Keratinocyte (primary cell): ENCODE data around the gene IFNE. TPM values are rescaled to one million over a fixed set of nuclear protein-coding genes. Genes with fewer than 3 reads are reported as not detected.

Experiments
- DNase-seq: peaks from one replicate; pipeline ENCODE4 v3.0.0-alpha.2; 2011; ENCODE audit warnings: low read depth, missing footprints, low spot score
- FAIRE-seq: peaks from 2 replicates; lab custom pipeline; 2011; peaks lifted over from hg19 to GRCh38; lab: Jason Lieb, UNC
- H2AFZ ChIP-seq: 2 replicates; pipeline ENCODE4 v1.6.0; 2012; ENCODE audit warnings: low read length, control low read depth, inconsistent platforms; ENCODE audit not compliant: control insufficient read depth
- H3K27ac ChIP-seq: 2 replicates; pipeline ENCODE4 v1.5.1; 2011; ENCODE audit warnings: low read length; ENCODE audit not compliant: control insufficient read depth, insufficient read depth
- H3K27me3 ChIP-seq: 3 replicates; pipeline ENCODE4 v1.6.0; 2011; ENCODE audit warnings: low read length; ENCODE audit not compliant: control insufficient read depth, insufficient read depth; ENCODE audit errors: extremely low read depth
- H3K36me3 ChIP-seq, 2 experiments: 2 replicates in 1 of 2; 3 replicates in 1 of 2; pipeline ENCODE4 v1.5.1; 2011; ENCODE audit warnings: low read length in 2 of 2, mild to moderate bottlenecking in 1 of 2; ENCODE audit not compliant: control insufficient read depth in 2 of 2, insufficient read depth in 2 of 2; ENCODE audit errors: extremely low read depth in 1 of 2
- H3K4me1 ChIP-seq: 3 replicates; pipeline ENCODE4 v1.5.1; 2011; ENCODE audit warnings: low read length; ENCODE audit not compliant: control insufficient read depth, insufficient read depth; ENCODE audit errors: extremely low read depth
- H3K4me2 ChIP-seq: 3 replicates; pipeline ENCODE4 v1.6.0; 2011; ENCODE audit warnings: low read depth, low read length; ENCODE audit not compliant: control insufficient read depth, insufficient read depth; ENCODE audit errors: extremely low read depth
- H3K4me3 ChIP-seq, 3 experiments: fragments of 200-600 bp in 1 of 3; sonication (generic) in 1 of 3; 2 replicates in 2 of 3; 3 replicates in 1 of 3; pipeline ENCODE4 v1.5.1; 2011 to 2016; ENCODE audit warnings: low read length in 3 of 3, mild to moderate bottlenecking in 3 of 3, control low read depth in 2 of 3, inconsistent platforms in 1 of 3, low read depth in 1 of 3, mixed read lengths in 1 of 3, mixed run types in 1 of 3, moderate library complexity in 1 of 3; ENCODE audit not compliant: control insufficient read depth in 2 of 3, insufficient read depth in 2 of 3; ENCODE audit errors: extremely low read depth in 1 of 3
- H3K79me2 ChIP-seq: 2 replicates; pipeline ENCODE4 v1.6.0; 2012; ENCODE audit warnings: low read length; ENCODE audit not compliant: control insufficient read depth, insufficient read depth
- H3K9ac ChIP-seq: 3 replicates; pipeline ENCODE4 v1.6.0; 2011; ENCODE audit warnings: low read length; ENCODE audit not compliant: control insufficient read depth, insufficient read depth; ENCODE audit errors: extremely low read depth
- H3K9me1 ChIP-seq: 3 replicates; pipeline ENCODE4 v1.6.0; 2011; ENCODE audit warnings: low read length; ENCODE audit not compliant: control insufficient read depth, insufficient read depth; ENCODE audit errors: extremely low read depth
- H3K9me3 ChIP-seq: 2 replicates; pipeline ENCODE4 v1.5.1; 2012; ENCODE audit warnings: low read depth, low read length; ENCODE audit not compliant: control insufficient read depth
- H4K20me1 ChIP-seq: 3 replicates; pipeline ENCODE4 v1.6.0; 2011; ENCODE audit warnings: low read length; ENCODE audit not compliant: control insufficient read depth, insufficient read depth; ENCODE audit errors: extremely low read depth
- EZH2 ChIP-seq: IDR thresholded peaks from one replicate; pipeline ENCODE4 v1.6.1; 2012; ENCODE audit warnings: inconsistent platforms, mild to moderate bottlenecking, low read length, moderate library complexity
- dilution Hi-C: fragments of 300-500 bp; cut with MboI; formaldehyde crosslinking; loops from one replicate; pipeline ENCODE4 v1.7.0; 2020; ENCODE audit warnings: low sequenced_read_pairs; ENCODE audit not compliant: extremely low pct_ligation_motif_present
- polyA plus RNA-seq, 5 experiments: library from polyadenylated mRNA; depleted of rRNA in 3 of 5; stranded (reverse) in 3 of 5; stranded (forward) in 1 of 5; unstranded in 1 of 5; fragments of >200 nt; gene quantifications; 1 replicate in 1 of 5; 2 replicates in 3 of 5; 3 replicates in 1 of 5; pipeline versions ENCODE4 v1.2.1 to v1.2.3, GENCODE V29; 2011 to 2012; ENCODE audit warnings: missing spikeins in 2 of 5, low read depth in 1 of 5, low replicate concordance in 1 of 5
- TF ChIP-seq, protein P1 (sequence below), 3 experiments: IDR thresholded peaks in 1 of 3; conservative IDR thresholded peaks in 1 of 3; optimal IDR thresholded peaks in 1 of 3; 2 replicates in 2 of 3; 3 replicates in 1 of 3; pipeline versions ENCODE3 to v1.5.1; 2011; ENCODE audit warnings: low read length in 3 of 3, mild to moderate bottlenecking in 3 of 3, moderate library complexity in 2 of 3, control low read depth in 1 of 3, inconsistent platforms in 1 of 3; ENCODE audit not compliant: insufficient read depth in 2 of 3; ENCODE audit errors: extremely low read depth in 1 of 3

IFNE gene
- polyA plus RNA-seq, 1 donor (not counting 4 experiments of a cell fraction or from before 2014, with no cell fraction given): 3.9 TPM

DNA sequence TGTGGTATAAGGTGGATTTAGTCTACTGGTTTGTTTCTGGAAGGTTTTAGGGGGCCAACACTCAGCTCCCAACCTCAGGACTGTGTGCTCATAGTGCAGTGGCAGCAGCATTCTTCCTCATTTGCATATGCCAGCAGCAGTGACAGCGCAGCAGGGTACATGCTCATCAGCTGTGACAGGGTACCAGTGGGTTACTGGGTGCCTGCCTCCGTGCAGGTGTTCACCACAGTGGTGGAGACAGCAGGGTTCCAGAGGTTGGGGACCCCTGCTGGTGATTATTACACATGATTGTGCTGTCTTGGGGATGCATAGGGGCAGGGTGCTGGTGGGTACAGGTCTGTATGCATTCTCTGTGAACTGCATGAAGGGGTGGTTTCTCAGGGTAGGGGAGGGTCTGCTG lies 45.5 kb upstream of the IFNE start:
- H3K9ac ChIP-seq: no peak overlapping the region
- no peaks in the 10 kb centered on the region for H3K9me3 ChIP-seq
- H3K4me1 ChIP-seq: no peaks in the 10 kb centered on the region
- no peaks in the 10 kb centered on the region for H3K27me3 ChIP-seq
- FAIRE-seq (no peak), DNase-seq (no peak)
- peaks cover 24% of the 10 kb centered on the region for H4K20me1 ChIP-seq
- H3K79me2 ChIP-seq: peaks cover 98% of the 10 kb centered on the region
- TF ChIP-seq EZH2: no peak
- TF ChIP-seq, protein P1, sequence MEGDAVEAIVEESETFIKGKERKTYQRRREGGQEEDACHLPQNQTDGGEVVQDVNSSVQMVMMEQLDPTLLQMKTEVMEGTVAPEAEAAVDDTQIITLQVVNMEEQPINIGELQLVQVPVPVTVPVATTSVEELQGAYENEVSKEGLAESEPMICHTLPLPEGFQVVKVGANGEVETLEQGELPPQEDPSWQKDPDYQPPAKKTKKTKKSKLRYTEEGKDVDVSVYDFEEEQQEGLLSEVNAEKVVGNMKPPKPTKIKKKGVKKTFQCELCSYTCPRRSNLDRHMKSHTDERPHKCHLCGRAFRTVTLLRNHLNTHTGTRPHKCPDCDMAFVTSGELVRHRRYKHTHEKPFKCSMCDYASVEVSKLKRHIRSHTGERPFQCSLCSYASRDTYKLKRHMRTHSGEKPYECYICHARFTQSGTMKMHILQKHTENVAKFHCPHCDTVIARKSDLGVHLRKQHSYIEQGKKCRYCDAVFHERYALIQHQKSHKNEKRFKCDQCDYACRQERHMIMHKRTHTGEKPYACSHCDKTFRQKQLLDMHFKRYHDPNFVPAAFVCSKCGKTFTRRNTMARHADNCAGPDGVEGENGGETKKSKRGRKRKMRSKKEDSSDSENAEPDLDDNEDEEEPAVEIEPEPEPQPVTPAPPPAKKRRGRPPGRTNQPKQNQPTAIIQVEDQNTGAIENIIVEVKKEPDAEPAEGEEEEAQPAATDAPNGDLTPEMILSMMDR (optimal IDR thresholded peaks at IDR 0.05 in 1 of 3, IDR thresholded peaks at IDR 0.05 in 1 of 3, conservative IDR thresholded peaks at IDR 0.05 in 1 of 3; ENCODE audit: extremely low read depth in 1 of 3, insufficient read depth in 2 of 3, low read length in 3 of 3): peak in 1 of 3 experiments; percentile 16
- no peak overlapping the region for H3K4me3 ChIP-seq
- dilution Hi-C loops: no loop called here
- H3K9me1 ChIP-seq: peaks cover 4% of the 10 kb centered on the region
- no peak overlapping the region for H3K27ac ChIP-seq
- peaks cover 29 to 54% of the 10 kb centered on the region in 2 experiments for H3K36me3 ChIP-seq
- H2AFZ ChIP-seq: no peak overlapping the region
- H3K4me2 ChIP-seq: no peak overlapping the region

DNA sequence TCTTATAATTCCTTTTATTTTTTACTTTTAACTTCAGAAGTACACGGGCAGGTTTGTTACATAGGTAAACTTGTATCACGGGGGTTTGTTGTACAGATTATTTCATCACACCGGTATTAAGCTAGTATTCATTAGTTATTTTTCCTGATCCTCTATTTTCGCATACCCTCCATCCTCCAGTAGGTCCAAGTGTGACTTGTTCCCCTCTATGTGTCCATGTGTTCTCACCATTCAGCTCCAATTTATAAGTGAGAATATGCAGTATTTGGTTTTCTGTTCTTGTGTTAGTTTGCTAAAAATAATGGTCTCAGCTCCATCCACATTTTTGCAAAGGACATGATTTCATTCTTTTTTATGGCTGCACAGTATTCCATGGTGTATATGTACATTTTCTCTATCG lies 43.1 kb upstream of the IFNE start:
- H3K27ac ChIP-seq: no peak overlapping the region
- H3K9me1 ChIP-seq: peaks cover 4% of the 10 kb centered on the region
- DNase-seq (no peak), FAIRE-seq (no peak)
- no peak overlapping the region for H2AFZ ChIP-seq
- TF ChIP-seq EZH2: no peak
- TF ChIP-seq, protein P1 (optimal IDR thresholded peaks at IDR 0.05 in 1 of 3, IDR thresholded peaks at IDR 0.05 in 1 of 3, conservative IDR thresholded peaks at IDR 0.05 in 1 of 3; ENCODE audit: extremely low read depth in 1 of 3, insufficient read depth in 2 of 3, low read length in 3 of 3): no peak
- peaks cover 20 to 36% of the 10 kb centered on the region in 2 experiments for H3K36me3 ChIP-seq
- no peaks in the 10 kb centered on the region for H3K9me3 ChIP-seq
- no peaks in the 10 kb centered on the region for H3K27me3 ChIP-seq
- dilution Hi-C loops: no loop called here
- H3K79me2 ChIP-seq: peaks cover 97% of the 10 kb centered on the region
- H4K20me1 ChIP-seq: peaks cover 18% of the 10 kb centered on the region
- no peak overlapping the region for H3K4me3 ChIP-seq
- no peaks in the 10 kb centered on the region for H3K4me1 ChIP-seq
- no peak overlapping the region for H3K9ac ChIP-seq
- H3K4me2 ChIP-seq: no peak overlapping the region
